ENCODE results near the gene SEC16A.
A peak's percentile ranks its signal among the peaks of the same experiment; 100 is the strongest.

Gene SEC16A

DNA sequence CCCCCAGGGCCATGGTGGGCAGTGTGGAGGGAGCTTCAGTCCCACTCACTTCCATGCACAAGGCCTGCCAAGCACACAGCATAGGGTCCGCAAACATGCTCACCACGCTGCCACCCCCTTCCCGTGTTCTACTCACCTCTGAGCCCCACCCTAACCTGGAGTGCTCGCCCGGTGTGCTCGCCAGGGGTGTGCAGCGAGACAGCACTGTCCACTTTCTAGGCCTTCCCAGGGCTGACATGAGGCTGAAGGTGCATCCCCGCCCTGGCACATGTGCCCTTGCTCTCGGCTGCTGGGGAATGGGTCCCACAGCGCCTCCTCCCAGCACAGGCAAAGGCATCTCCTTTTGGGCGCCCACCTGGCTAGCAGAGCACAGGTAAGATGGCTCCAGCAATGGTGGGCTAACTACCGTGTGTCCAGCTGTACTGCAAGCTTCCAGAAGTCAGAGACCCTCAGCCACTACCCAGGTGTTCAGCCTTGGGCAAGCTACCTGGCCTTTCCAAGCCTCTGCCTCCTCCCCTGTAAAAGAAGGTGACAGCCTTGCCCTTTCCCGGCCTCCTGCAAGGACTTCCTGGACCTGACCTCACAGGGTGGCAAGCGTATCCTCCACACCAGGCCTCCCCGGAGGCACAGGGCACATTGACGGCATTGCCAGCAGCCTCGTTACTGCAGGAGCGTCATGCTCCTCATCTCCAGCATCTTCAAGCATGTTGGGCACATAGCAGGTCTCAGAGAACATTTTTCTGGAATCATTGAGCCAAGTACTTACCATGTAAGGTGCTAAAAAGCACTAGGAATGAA lies 4.2 kb upstream of the SEC16A start:
- Mint-ChIP-seq H3K27me3 (ENCODE audit: low read depth) (no peaks in the 10 kb centered on the region), H3K4me1 (peaks cover 6% of the 10 kb centered on the region), H3K4me3 (peak overlapping the region in 1 of 3 experiments; percentile 38), H3K36me3 (ENCODE audit: low read depth) (no peaks in the 10 kb centered on the region), H3K27ac (no peak overlapping the region), H3K9me3 (no peaks in the 10 kb centered on the region)
- TF ChIP-seq, protein P1, sequence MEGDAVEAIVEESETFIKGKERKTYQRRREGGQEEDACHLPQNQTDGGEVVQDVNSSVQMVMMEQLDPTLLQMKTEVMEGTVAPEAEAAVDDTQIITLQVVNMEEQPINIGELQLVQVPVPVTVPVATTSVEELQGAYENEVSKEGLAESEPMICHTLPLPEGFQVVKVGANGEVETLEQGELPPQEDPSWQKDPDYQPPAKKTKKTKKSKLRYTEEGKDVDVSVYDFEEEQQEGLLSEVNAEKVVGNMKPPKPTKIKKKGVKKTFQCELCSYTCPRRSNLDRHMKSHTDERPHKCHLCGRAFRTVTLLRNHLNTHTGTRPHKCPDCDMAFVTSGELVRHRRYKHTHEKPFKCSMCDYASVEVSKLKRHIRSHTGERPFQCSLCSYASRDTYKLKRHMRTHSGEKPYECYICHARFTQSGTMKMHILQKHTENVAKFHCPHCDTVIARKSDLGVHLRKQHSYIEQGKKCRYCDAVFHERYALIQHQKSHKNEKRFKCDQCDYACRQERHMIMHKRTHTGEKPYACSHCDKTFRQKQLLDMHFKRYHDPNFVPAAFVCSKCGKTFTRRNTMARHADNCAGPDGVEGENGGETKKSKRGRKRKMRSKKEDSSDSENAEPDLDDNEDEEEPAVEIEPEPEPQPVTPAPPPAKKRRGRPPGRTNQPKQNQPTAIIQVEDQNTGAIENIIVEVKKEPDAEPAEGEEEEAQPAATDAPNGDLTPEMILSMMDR (IDR thresholded peaks at IDR 0.05; ENCODE audit: unreplicated experiment in 3 of 3) = no peak

DNA sequence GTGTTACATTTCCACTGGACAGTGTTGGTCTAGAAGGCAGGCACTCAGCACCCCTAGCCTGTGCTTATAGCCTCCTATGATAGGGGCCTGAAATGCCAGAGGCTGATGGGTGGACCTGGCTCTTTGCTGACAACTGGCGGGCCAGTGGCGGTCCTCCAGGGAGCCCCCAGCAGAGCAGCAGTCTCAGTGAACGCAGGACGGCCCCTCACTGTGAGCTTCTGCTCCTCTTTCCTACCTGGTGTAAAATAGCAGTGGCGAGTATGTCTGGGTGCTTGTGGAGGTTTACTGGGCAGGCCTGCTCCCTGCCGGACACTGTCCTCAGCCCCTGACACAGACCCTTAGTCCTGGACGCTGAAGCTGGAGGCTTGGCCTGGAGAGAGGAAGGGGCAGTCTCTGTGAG lies 3.3 kb upstream of the SEC16A start:
- H3K9me3 Mint-ChIP-seq = no peaks in the 10 kb centered on the region
- TF ChIP-seq, protein P1 (IDR thresholded peaks at IDR 0.05; ENCODE audit: unreplicated experiment in 3 of 3) = no peak
- H3K4me1 Mint-ChIP-seq = peaks cover 13% of the 10 kb centered on the region

DNA sequence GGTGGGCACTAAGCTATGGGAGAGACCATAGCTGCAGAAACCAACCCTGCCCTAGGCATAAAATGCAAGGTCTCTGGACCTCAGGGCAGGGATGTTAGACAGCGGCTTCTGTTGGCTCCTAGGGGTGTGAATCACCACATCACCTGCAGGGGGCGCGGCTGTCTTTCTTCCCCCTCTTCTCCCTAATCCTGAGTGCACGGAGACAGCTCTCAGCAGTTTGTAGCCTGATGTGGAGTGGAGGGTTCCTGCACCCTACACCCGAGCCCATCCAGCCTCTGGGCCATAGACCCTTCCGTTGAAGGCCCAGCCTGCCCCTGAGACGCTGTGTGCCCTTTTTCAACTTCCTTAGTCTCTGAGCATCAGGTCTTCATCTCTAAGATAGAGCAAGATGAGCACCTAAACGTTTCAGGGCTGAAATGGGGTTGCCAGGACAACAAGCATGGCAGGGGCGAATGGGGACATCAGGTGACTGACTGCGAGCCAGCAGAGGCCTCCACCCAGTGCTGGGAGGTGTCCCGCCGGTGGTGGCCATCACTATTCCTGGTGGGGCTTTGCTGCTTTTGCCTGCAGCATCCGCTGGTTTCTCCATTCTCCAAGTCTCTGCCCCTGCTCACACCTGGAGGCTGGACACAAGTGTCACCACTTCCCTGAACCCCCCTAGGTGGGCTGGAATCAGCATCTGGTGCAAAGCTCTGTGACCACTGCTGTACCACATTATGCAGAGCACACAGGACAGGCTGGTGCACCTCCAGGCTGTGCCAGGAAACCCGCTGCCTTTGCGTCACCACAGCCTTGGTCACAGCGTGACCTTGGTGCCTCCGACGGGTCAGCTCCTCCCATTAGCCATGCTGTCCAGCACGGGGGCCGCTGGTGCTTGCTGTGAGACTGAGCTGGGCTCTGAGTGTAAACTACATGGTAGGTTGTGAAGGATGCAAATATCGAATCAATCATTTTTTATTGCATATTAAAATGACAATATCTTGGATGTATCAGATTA lies 2.5 kb upstream of the SEC16A start:
- no peaks in the 10 kb centered on the region for H3K36me3 Mint-ChIP-seq (ENCODE audit: low read depth)
- no peaks in the 10 kb centered on the region for H3K9me3 Mint-ChIP-seq
- peaks cover 13% of the 10 kb centered on the region for H3K4me1 Mint-ChIP-seq
- H3K27me3 Mint-ChIP-seq (ENCODE audit: low read depth) = no peaks in the 10 kb centered on the region
- TF ChIP-seq, protein P1 (IDR thresholded peaks at IDR 0.05; ENCODE audit: unreplicated experiment in 3 of 3) = peak; percentile 78 to 86 (median 83)
- peak overlapping the region; percentile 72 to 80 (median 79) for H3K4me3 Mint-ChIP-seq
- H3K27ac Mint-ChIP-seq = peak overlapping the region in 2 of 3 experiments; percentile 66 to 72

More for the DNA sequence above, 3.3 kb upstream of the SEC16A start:
- H3K27ac Mint-ChIP-seq = no peak overlapping the region
- H3K27me3 Mint-ChIP-seq (ENCODE audit: low read depth) = no peaks in the 10 kb centered on the region
- no peaks in the 10 kb centered on the region for H3K36me3 Mint-ChIP-seq (ENCODE audit: low read depth)
- peak overlapping the region in 1 of 3 experiments; percentile 51 for H3K4me3 Mint-ChIP-seq

DNA sequence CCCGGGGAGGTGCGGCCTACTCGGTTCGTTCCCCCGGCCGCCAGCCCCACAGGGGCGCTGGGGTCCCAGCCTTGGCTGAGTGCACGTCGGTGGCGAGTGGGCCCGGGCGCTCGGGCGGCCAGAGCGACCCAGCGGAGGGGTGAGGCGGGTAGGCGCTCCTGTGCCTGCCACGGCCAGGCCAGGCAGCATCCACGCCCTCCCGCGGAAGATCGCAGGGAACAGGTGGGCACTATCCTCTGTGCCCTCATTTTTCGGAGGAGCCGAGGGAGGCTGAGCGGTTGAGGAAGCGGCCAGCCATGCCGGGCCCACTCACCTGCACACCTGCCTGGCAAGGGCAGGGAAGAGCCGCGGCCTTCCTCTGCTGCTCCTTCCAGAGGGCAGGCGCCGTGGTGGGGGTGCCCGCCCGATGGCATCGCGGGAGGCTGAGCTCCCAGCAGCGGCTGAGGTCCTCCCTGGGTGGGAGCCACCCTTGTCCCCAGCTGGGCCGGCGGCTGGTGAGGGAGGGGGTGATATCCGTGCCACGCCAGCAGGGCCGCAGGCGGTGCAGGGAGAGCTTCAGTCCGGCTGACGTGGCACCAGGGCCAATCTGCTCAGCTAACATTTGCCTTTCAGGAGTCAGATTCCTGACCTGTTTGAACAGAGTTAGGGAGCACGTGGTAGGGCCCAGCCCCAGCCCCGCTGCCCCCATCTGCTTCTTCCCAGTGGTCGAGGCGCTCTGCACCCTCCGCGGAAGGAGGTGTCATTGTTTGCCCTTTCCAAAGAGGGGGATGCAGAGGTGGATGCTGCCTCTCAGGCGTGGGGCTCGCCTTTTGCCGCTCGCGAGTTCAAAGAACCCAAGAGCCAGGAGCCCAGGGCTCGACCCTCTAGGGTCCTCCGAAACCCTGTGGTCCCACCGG lies 1.6 kb upstream of the SEC16A start:
- Mint-ChIP-seq H3K27ac (peak overlapping the region in 2 of 3 experiments; percentile 66 to 72), H3K9me3 (no peaks in the 10 kb centered on the region), H3K27me3 (ENCODE audit: low read depth) (no peaks in the 10 kb centered on the region), H3K4me3 (peak overlapping the region; percentile 72 to 80 (median 79)), H3K4me1 (peaks cover 18% of the 10 kb centered on the region), H3K36me3 (ENCODE audit: low read depth) (peaks cover 4% of the 10 kb centered on the region)
- TF ChIP-seq, protein P1 (IDR thresholded peaks at IDR 0.05; ENCODE audit: unreplicated experiment in 3 of 3) = no peak

DNA sequence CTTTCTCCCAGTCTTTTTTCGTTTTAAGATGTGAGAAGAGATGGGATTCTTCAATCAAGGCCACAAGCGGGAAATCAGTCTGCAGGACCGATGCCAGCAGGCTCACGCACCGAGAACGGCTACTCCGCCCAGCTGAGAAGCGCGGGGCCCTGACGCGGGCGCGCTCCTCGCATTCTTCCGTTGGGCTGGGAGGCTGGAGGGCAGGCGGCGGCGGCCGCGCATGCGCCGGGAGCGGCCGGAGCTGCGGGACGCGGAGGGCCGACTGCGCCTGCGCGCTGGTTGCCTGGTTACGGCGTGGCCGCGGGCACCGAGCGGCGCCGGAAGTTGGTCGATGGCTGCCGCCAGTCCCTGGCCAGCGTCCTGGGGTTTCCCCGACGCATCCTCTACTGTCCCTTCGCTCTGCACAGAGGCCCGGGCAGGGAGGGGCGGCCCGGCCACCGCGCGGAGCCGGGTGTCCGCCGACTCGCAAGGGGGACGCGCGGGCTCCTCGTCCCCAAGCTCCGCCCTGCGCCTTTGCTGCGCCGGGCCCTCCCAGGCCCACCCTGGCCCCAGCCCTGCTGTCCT lies 831 bp upstream of the SEC16A start:
- Mint-ChIP-seq H3K9me3 (no peaks in the 10 kb centered on the region), H3K27me3 (ENCODE audit: low read depth) (no peaks in the 10 kb centered on the region), H3K27ac (peak overlapping the region; percentile 93 to 99 (median 96)), H3K36me3 (ENCODE audit: low read depth) (peaks cover 8% of the 10 kb centered on the region), H3K4me1 (peaks cover 18% of the 10 kb centered on the region), H3K4me3 (peak overlapping the region; percentile 95 to 98 (median 97))
- TF ChIP-seq, protein P1 (IDR thresholded peaks at IDR 0.05; ENCODE audit: unreplicated experiment in 3 of 3) = no peak

Data from nephron (organoid).